ENCODE measurements around the gene SYCE3. TPM values are rescaled to one million over a fixed set of nuclear protein-coding genes. Genes with fewer than 3 reads are reported as not detected.

The SYCE3 gene
- total and polyA plus RNA-seq, 9 of the 15 experiments (the other 6 are each of a cell fraction or from before 2014, with no cell fraction given): 0.56 TPM; not detected in 8

DNA sequence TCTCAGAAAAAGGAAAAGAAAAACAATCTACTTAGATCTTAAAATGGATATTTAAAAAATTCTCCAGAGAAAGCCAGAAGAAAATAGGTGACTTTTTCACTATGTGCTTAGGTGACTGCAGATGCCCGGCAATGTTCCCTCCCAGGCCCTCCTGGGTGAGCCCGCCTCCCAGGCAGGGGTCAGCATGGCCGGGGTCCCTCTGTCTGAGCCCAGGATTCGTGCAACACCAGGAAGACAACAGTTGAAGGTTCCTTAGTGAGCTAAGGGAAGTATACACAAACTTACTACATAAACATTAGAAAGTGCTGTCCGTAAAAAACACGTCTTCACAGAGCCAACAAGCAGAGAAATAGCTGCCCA lies 49.4 kb upstream of the SYCE3 start (continued):
- TF ChIP-seq, protein P1, sequence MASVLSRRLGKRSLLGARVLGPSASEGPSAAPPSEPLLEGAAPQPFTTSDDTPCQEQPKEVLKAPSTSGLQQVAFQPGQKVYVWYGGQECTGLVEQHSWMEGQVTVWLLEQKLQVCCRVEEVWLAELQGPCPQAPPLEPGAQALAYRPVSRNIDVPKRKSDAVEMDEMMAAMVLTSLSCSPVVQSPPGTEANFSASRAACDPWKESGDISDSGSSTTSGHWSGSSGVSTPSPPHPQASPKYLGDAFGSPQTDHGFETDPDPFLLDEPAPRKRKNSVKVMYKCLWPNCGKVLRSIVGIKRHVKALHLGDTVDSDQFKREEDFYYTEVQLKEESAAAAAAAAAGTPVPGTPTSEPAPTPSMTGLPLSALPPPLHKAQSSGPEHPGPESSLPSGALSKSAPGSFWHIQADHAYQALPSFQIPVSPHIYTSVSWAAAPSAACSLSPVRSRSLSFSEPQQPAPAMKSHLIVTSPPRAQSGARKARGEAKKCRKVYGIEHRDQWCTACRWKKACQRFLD (CRISPR knock-in tag; IDR thresholded peaks at IDR 0.05): no peak
- no peak for TF ChIP-seq SREBF1 (IDR thresholded peaks at IDR 0.05; ENCODE audit: borderline replicate concordance, low read depth, low read length)
- TF ChIP-seq NR2C2 (CRISPR knock-in tag; IDR thresholded peaks at IDR 0.05): no peak
- no peak for TF ChIP-seq NR2C2 (tag; IDR thresholded peaks at IDR 0.05)
- TF ChIP-seq CC2D1A (IDR thresholded peaks at IDR 0.05): no peak
- TF ChIP-seq, protein P2, sequence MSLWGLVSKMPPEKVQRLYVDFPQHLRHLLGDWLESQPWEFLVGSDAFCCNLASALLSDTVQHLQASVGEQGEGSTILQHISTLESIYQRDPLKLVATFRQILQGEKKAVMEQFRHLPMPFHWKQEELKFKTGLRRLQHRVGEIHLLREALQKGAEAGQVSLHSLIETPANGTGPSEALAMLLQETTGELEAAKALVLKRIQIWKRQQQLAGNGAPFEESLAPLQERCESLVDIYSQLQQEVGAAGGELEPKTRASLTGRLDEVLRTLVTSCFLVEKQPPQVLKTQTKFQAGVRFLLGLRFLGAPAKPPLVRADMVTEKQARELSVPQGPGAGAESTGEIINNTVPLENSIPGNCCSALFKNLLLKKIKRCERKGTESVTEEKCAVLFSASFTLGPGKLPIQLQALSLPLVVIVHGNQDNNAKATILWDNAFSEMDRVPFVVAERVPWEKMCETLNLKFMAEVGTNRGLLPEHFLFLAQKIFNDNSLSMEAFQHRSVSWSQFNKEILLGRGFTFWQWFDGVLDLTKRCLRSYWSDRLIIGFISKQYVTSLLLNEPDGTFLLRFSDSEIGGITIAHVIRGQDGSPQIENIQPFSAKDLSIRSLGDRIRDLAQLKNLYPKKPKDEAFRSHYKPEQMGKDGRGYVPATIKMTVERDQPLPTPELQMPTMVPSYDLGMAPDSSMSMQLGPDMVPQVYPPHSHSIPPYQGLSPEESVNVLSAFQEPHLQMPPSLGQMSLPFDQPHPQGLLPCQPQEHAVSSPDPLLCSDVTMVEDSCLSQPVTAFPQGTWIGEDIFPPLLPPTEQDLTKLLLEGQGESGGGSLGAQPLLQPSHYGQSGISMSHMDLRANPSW (CRISPR knock-in tag; IDR thresholded peaks at IDR 0.05): no peak
- TF ChIP-seq, protein P3, sequence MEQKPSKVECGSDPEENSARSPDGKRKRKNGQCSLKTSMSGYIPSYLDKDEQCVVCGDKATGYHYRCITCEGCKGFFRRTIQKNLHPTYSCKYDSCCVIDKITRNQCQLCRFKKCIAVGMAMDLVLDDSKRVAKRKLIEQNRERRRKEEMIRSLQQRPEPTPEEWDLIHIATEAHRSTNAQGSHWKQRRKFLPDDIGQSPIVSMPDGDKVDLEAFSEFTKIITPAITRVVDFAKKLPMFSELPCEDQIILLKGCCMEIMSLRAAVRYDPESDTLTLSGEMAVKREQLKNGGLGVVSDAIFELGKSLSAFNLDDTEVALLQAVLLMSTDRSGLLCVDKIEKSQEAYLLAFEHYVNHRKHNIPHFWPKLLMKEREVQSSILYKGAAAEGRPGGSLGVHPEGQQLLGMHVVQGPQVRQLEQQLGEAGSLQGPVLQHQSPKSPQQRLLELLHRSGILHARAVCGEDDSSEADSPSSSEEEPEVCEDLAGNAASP (IDR thresholded peaks at IDR 0.05): no peak
- no peak for TF ChIP-seq ZNF431 (CRISPR knock-in tag; IDR thresholded peaks at IDR 0.05)
- TF ChIP-seq MCM3 (IDR thresholded peaks at IDR 0.05): no peak

Measured in K562 (cell line).